ENCODE data around the gene CD84.
"Not testable (repeated sequence)": the region's sequence is repeated elsewhere in the genome, so short reads cannot be mapped to it uniquely, and the experiment has no call there.

The CD84 gene

DNA sequence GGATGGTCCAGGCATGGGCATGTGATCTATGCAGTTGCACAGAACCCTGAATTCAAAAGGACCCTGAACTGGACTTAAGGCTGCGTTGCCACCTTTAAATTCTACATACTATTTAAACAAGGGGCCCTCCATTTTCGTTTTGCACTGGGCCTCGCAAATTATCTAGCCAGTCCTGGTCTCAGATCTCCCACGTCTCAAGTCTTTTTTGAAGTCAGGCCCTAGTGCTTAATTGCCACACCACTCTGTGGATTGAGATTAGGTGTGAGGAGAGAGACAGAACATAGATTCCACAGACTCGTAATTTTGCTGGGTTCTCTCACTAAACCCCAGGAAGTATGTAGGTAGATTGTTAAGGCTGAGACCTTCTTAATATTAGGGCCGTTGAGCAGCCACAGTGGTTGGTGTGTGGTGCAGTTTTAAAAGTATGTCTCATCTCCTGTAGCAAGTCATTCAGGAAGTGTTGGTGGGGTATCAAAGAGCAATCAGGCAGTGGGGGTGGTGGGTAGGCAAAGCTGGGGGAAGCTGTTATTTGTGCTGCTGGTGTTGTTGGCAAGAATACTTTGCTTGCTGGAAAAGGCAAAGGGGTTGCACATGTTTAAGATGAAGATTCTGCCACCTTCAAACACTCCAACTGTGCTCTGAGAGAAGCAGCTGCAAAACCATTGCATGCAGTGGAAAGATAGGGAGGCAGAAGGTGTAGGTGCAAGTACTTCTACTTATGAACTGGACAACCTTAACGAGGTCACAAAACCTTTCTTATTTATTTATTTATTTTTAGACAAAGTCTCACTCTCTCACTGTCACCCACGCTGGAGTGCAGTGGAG is 11.2 kb downstream of the CD84 start:
- DNase-seq: peak; percentile 48

DNA sequence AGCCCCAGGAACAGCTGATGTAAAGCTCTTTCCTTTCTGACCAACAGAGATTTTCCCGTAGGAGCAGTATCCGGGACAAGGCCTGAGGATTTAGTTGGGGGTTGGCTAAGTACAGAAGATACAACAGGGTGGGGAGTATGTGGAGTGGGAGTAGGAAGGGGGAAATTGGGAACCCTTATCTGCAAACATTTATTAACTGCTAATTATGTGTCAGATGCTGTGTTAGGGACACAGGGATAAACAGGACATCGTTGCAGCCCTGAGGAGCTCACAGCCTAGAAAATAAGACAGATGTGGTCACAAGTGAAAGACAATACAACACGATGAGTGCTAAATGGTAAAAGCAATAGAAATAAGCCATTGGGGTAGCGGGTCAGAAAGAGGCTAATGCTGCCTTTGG is 12.0 kb downstream of the CD84 start:
- DNase-seq: no peak

DNA sequence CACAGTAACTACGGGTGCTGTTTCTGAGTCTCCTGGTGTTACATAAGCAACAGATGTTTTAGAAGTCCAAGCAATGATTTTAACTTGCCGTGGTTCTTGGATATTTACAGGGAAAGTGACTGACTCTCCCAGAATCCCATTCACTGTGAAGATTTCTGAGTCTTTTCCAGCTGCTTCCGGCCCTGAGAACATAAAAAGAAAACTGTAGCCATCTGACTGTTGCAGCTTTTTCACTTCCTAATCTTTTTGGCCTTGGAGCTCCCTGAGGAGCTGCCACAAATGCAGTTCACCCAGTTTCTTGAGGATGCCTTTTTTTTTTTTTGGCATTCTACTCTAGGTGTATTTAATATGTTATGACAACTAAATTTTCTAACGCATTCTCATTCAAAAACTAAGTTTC is 13.7 kb downstream of the CD84 start:
- no peak for DNase-seq

DNA sequence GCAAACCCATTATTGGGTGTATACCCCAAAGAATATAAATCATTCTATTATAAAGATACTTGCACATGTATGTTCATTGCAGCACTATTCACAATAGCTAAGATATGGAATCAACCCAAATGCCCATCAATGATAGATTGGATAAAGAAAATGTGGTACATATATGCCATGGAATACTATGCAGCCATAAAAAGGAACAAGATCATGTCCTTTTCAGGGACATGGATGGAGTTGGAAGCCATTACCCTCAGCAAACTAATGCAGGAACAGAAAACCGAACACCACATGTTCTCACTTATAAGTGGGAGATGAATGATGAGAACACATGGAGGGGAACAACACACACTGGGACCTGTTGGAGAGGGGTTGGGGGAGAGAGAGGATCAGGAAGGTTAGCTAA is 16.1 kb downstream of the CD84 start:
- DNase-seq: not testable (repeated sequence)

- not testable (repeated sequence) for DNase-seq
These were observed 16.6 kb downstream of the CD84 start for GRCh38 chr1:160562745-160563144.

- no peak for DNase-seq
These were observed 18.5 kb downstream of the CD84 start for GRCh38 chr1:160560806-160561205.

- DNase-seq: no peak
These were observed 19.1 kb downstream of the CD84 start for GRCh38 chr1:160560045-160560705.

DNA sequence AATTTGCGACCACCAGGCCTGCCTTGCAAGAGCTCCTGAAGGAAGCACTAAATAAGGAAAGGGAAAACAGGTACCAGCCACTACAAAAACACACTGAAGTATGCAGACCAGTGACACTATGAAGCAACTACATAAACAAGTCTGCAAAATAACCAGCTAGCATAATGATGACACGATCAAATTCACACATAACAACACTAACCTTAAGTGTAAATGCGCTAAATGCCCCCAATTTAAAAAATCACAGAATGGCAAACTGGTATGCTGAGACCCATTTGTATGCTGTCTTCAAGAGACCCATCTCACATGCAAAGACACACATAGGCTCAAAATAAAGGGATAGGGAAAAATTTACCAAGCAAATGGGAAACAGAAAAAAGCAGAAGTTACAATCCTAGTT is 19.9 kb downstream of the CD84 start:
- DNase-seq: not testable (repeated sequence)

GRCh38 chr1:160558660-160559380 is 20.5 kb downstream of the CD84 start:
- DNase-seq: no peak

- DNase-seq: no peak
These were observed 25.5 kb downstream of the CD84 start for GRCh38 chr1:160553778-160554177.

DNA sequence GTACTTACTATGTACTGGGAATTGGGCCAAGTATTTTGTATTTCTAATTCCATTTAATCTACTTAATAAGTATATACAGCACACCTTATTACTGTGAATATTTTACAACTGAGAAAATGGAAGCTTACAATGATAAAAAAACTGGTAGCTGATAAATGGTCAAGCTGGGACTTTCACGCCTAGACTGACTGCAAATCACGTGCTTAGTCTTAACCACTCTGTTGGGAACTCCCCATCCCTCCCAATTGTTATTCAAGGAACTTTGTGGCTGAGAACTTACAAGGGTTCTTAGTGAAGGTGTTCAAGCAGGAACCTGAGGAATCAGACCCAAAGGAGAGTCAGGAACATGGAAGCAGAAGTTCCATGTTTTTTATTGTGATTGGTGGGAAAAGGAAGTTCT is 26.9 kb downstream of the CD84 start:
- no peak for DNase-seq

GRCh38 chr1:160550572-160551034 is 28.7 kb downstream of the CD84 start:
- DNase-seq: peak; percentile 40

GRCh38 chr1:160549665-160550006 is 29.7 kb downstream of the CD84 start:
- DNase-seq: no peak

GRCh38 chr1:160548960-160549664 is 30.2 kb downstream of the CD84 start:
- DNase-seq: no peak

DNA sequence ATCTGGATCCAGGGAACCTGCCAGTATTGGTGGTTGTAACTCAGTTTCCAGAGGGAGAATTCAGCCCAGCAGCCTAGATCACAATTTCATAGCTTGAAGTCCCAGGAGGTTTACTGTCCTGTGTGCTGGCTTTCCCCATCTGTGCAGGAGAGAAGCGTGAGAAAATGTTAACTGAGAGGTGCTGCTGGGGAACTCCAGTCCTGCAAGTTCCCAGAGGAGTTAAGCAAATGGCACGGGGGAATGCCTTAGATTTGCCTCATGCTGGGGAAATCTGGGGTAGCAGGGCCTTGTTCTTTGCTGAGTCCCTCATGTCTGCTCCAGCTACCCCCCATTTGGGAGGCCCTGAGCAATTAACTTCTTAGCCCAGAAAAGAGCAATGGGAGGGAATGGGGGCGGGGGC is 31.1 kb downstream of the CD84 start:
- DNase-seq: no peak

DNA sequence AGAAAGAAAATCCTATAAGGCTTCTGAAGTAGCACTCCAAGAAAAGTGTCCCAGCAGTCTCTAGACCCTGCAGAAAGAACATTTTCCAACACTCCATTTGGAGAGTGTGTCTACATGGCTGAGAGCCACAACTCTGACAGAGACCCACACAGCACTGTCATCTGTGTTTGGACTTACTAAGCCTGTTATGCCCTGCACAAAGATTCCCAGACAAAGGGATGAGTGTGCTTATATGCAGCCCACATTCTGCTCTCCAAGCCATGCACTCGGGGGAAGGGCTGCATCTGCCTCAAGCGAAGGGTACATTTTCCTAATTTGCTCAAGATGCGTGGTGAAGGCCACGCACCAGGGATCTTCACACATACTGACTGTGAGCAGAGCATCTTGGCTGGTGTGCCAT is 31.9 kb downstream of the CD84 start:
- no peak for DNase-seq

DNA sequence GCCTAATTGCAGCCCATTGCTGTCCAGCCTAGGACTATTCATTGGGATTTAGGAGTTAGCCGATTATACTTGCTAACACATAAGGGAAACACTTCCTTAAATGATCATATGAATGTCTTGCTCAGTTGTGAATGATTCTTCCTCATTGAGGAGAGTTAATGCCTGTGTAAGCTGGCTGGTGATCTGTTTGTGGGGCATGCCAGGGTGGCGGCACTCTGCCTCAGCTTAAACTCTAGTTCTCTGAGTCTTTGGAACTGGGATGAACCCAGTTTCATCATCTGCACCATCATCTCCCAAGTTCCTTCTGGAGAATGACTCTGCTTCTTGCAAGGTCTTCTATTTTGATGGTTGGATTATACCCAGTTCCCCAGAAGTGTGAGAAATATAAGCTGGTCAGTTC is 32.4 kb downstream of the CD84 start:
- no peak for DNase-seq

GRCh38 chr1:160544647-160545046 is 34.6 kb downstream of the CD84 start:
- DNase-seq: no peak

GRCh38 chr1:160542303-160542945 is 36.9 kb downstream of the CD84 start:
- no peak for DNase-seq

DNA sequence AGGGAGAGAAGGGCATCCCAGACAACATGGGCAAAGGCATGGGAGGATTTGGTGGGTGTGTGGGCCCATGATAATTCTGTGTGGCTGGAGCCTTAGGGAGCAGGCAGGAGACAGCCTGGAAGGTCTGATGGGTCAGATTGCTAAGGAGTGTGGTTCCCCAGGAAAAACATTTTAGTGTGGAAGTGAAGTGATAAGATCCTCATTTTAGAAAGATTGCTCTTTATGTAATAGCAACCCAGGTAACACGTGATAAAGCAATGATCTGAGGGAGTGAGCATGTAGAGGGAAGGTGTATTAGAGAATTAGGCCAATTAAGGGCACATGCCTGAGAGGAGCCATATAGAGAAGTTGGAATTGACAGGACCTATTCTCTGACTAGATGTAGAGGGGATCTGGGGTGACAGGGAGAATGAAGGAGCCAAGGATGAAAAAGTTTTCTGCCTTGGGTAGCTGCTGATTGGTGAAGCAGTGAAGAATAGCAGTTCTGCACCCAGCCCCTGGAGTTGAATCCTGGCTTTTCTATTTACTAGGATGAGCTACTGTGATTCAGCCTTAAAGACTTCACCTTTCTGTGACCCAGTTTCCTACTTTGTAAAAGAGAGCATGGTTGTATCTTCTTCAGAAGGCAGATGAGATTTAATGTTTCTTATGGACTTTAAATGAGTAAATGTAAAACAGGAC is 37.5 kb downstream of the CD84 start:
- DNase-seq: no peak

GRCh38 chr1:160540859-160541233 is 38.5 kb downstream of the CD84 start:
- DNase-seq: no peak
